ENCODE results near the gene THRB.

The THRB gene

DNA sequence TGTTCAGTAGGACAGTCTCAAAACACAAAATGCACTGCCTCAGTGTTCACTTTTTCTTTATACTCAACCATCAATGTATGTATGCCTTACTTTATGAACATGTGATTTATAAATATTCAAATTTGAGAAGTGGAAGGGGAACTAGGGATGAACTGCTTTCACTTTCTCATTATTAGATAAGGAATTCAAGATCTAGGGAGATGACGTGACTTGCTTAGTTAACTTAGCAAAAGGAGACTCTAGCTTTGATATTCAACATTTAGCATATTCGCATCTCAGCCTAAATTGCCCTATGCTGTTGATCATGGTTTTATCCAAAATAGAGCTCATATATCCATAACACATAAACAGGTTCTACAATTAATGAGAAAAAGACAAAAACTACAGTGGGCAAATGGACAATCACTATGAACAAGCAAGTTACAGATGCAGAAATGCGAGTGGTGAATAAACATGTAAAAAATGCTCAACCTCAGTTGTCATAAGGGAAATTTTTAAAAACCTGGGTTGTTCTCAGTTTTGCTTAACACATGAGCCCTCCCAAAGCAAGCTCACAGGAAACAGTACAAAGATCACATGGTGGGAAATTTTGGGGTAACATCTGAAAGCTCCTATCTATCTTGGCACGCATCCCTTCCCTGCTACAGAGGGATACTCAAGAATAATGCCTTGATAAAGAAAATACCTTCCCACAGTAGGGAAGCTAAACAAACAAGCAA is 269.8 kb downstream of the THRB start:
- DNase-seq (ENCODE audit: low read depth): no peak

GRCh38 chr3:24222165-24222805 is 272.4 kb downstream of the THRB start:
- DNase-seq (ENCODE audit: low read depth): no peak

GRCh38 chr3:24220859-24221657 is 273.6 kb downstream of the THRB start:
- DNase-seq (ENCODE audit: low read depth): no peak

GRCh38 chr3:24215502-24215901 is 279.1 kb downstream of the THRB start:
- DNase-seq (ENCODE audit: low read depth): no peak

DNA sequence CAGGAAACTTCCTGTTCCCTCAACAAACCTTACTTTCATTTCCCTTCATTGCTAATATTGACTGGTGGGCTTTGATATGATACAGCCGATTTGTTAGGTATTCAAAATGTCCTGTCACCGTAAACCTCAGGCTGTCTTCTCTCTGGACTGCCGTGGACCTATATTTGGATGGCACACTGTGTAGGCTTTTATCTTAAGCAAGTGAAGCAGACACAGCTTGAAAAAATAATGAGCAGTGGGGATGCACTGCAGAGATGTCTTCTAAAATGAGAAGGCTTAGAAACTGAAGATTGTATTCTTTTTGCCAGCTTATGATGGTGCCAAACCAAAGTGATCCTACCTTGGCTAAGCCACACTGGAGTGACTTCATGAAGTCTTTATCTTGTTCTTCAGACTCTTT is 283.3 kb downstream of the THRB start:
- no peak for DNase-seq (ENCODE audit: low read depth)

DNA sequence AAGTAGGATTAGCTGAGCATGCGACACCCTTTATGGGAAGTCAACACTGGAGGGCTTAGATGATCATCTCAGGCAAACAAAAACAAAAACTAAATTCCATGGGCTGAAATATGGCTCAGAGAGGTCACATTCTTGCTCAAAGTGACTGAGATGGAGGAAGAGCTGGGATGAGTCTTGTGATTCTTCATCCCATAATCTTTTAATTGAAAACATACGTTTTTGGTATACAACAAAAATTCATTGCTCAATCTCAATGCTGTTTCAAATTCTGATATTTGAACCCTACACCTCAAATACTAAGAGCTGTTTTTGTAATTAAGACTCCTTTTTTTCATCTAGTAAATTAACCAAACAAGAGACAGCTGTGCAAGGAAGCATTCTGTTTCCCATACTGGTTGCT is 292.6 kb downstream of the THRB start:
- DNase-seq (ENCODE audit: low read depth): no peak

- DNase-seq (ENCODE audit: low read depth): no peak
Observed at GRCh38 chr3:24201301-24201700, 293.3 kb downstream of the THRB start.

DNA sequence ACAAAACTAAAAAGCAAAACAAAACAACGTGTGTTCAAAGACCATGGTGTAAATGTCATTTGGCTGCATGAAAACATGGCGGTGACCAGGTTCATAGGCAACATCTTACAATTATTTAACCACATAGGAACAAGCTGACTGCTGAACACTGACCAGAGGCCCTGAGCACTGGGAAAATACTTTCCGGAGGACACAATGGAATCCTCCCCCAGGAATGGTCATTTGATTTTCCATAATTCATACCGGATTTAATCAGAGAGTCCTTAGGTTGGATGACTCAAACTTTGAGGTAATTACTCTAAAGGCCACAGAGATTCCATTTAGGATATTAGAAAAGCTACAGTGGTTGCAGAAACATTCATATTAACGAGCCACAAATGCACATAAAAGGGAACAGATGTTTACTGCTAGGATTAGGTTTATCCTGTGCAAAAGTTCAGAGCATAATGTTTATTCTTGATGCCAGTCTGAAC is 294.8 kb downstream of the THRB start:
- DNase-seq (ENCODE audit: low read depth): no peak

DNA sequence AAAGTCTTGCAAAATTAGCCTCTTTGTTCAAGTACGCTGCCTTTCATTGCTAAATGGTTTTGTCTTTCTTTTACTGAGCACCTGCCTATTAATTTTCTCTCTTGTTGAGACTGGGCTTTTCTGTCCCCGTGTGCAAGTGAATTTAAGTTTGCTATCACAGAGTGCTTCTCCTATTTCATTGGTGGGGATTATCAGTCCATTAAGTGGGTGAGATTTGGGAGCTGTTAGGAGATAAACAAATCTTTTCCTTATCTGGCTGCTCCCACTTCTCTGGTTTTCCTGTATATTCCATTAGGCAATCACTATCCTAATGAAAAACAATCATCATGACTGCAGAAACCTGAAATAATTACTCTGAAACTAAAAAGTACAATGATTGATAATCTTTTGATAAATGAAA is 295.4 kb downstream of the THRB start:
- DNase-seq (ENCODE audit: low read depth): no peak

DNA sequence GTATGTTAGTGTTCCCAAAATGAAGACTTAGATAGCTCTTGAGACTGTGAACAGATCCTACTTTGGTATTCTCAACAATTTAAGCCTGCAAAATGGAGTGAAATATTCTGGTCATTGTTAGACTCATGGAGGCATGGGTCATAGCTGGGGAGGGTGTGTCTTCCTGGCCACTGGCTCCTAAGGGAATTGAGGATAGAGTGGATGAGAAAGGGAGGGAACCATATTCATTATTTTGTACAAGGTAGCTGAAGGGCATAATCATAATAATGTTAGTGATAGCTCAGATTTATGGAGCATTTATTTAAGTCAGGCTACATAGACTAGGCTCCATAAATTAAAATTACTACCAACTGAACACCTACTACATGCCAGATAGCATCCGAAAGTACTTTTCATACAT is 295.9 kb downstream of the THRB start:
- DNase-seq (ENCODE audit: low read depth): no peak

- no peak for DNase-seq (ENCODE audit: low read depth)
Observed at GRCh38 chr3:24197809-24198208, 296.8 kb downstream of the THRB start.

- no peak for DNase-seq (ENCODE audit: low read depth)
Observed at GRCh38 chr3:24196526-24196925, 298.1 kb downstream of the THRB start.

DNA sequence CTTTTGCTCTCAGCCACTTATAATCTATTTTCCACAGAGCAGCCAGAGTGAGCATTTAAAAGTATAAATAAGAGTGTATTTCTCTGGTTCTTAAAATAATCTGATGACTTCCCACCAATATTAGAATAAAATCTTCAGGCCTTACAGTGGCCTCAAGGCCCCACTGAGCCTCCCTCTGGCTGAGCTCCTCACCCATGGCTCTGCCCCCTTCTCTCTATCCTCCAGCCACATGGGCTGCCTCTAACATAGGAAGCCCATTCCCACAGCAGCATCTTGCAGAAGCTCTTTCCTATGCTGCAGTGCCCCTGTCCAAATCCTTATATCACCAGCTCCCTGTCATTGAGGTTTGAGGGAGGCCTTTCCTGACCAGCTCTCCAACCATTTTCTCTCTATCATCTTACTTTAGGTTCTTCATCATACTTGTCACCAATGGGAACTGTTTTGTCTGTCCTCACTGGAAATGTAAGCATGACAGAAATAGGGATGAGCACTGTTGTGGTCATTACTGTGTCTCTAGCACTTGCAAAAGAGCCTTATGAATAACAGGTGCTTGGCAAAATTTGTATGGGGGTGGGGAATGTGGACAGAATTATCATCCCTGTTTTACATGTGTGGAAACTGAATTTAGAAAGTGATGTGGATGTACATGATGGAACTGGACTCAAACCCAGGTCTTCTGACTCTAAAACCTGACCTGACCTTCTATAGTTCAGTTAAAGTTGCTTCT is 299.0 kb downstream of the THRB start:
- DNase-seq (ENCODE audit: low read depth): no peak

DNA sequence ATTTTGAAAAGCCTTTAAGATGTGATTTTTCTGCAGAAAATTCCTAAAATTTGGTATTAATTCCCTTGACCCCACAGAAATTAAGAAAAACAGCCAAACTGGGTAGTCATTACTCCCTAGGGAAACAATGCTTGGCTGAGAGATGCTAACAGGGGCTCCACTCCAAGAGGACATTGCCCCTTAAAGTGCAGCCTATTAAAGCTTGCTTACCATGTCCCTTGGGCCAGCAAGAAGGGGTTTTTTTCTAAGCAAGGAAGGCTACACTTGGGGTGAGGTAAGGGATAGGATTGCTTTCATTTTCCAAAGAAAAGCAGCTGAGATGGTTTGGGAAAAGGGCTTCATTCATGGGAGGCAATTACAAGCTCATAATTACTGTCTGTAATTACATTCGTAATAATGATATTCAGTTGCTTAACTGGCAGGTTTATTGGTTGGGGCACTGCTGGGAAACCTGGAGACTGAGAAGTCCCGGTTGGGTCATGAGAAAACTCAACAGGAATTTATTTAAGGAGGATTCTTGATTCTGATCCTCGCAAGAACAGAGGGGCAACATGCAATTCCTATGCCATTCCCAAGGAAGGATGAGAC is 302.1 kb downstream of the THRB start:
- no peak for DNase-seq (ENCODE audit: low read depth)

- DNase-seq (ENCODE audit: low read depth): no peak
Observed at GRCh38 chr3:24191801-24192403, 302.7 kb downstream of the THRB start.

DNA sequence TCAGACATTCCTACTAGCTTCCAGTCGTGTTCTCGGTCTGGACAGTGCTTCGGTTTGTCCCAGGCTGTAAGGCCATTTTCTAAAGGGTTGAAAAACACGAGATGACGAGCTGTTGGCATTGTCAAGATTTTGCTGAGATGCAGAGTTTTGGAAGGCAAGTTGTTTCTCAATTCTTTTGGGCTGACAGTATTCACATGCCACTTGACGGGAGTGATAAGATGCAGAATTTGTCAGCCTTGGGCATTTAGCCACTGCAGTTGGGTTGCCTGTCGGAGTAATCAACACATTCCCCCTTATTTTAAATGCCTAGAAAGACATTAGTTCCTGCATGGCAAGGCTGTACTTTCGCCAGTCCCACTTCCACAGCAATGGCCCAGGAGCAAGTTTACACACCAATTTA is 304.4 kb downstream of the THRB start:
- no peak for DNase-seq (ENCODE audit: low read depth)

DNA sequence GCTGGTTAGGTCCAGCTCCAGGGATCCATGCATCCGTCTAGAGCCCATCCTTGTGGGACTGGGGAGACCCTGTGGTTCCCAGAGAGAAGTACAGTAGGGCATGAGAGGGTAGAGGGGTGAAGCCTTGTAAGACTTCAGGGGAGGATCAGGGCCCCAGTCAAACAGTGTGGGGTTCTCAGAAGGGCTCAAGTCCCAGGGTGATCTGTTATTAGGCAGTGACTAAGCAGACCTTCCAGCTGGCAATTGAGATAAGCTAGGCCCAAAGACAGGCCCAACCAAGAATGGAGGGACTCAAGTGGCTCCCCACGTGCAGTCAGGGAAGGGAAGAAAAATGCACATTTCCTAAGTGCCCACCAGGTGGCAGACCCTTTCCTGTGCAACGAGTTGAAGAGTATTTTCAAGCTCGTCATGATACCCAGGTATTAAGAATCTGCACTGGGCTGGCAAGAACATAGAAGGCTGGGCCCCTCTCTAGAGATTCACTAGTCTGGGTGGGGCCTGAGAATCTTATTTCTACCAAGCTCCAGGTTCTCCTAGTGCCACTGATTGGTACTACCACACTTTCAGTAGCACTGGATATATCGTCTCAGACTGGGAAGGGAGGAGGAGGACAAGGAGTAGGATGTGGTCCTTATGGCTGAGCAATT is 308.8 kb downstream of the THRB start:
- no peak for DNase-seq (ENCODE audit: low read depth)

GRCh38 chr3:24184528-24185176 is 310.0 kb downstream of the THRB start:
- no peak for DNase-seq (ENCODE audit: low read depth)

- DNase-seq (ENCODE audit: low read depth): no peak
Observed at GRCh38 chr3:24182756-24183155, 311.9 kb downstream of the THRB start.

DNA sequence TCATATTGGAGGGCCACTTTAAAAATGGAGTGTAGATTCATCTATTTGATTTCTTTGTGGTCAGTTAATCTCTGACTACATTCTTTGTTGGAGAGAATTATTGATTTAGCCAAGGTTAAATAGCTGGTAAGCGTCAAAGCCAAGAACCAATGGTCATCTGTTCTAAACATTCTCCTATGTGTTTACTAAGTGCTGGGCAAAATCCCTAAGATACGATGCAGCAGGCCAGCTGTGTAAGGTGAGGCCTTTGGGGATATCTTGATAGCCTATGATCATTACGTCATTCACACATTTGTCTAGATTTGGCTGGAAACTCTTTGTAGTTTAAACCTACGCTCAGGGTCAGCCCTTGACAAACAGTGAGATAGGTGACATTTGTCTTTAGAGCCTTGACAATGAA is 313.4 kb downstream of the THRB start:
- no peak for DNase-seq (ENCODE audit: low read depth)

DNA sequence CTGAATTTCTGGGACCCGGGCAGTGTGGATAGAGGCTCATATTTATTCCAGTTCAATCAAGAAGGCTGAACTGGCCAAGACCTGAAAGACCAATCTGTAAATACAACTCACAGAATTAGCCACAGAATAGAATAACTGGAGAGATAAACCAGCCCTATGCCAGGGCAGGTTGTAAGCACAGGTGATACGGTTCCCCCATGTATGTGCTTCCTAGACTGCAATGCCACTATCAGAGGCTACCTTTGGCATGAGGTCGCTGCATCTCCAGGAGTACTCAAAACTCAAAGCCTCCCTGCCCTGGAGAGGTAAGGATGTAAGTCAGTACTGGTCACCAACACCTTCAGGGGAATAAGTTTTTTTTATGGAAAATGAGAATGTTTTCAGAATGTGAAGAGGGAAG is 314.0 kb downstream of the THRB start:
- DNase-seq (ENCODE audit: low read depth): no peak

All from stimulated activated CD8-positive, alpha-beta memory T cell treated with anti-CD3 and anti-CD28 coated beads, Interleukin-15, amount 100 ng/mL, for 1 hour (primary cell).